Naive B cell (primary cell): ENCODE results near the gene BPGM. TPM values are rescaled to one million over a fixed set of nuclear protein-coding genes. Genes with fewer than 3 reads are reported as not detected.
"Not testable (repeated sequence)": the region's sequence is repeated elsewhere in the genome, so short reads cannot be mapped to it uniquely, and the experiment has no call there.

Source experiments
- ATAC-seq, 2 donors: fragments of 150-1000 bp; cut with Tn5 transposase; 2 replicates each; pipeline ENCODE4 v1.10.0; 2021; ENCODE audit warnings: low read depth in 2 of 2, mild to moderate bottlenecking in 2 of 2, moderate library complexity in 2 of 2
- DNase-seq: peaks from one replicate; pipeline ENCODE4 v3.0.0; 2022
- H3K27ac Mint-ChIP-seq, 6 donors: one replicate each; pipeline ENCODE4 v1.8.0; 2020 to 2022; ENCODE audit warnings: mild to moderate bottlenecking in 6 of 6, mixed read lengths in 6 of 6, moderate library complexity in 5 of 6, inconsistent platforms in 2 of 6
- H3K27me3 Mint-ChIP-seq, 3 donors: one replicate each; pipeline ENCODE4 v1.8.0; 2021 to 2022; ENCODE audit warnings: mixed read lengths in 3 of 3, mild to moderate bottlenecking in 1 of 3
- H3K36me3 Mint-ChIP-seq, 2 donors: one replicate each; pipeline ENCODE4 v1.8.0; 2020 to 2022; ENCODE audit warnings: mixed read lengths in 2 of 2, inconsistent platforms in 1 of 2, mild to moderate bottlenecking in 1 of 2
- H3K4me1 Mint-ChIP-seq, 3 donors: one replicate each; pipeline ENCODE4 v1.8.0; 2020 to 2022; ENCODE audit warnings: mixed read lengths in 3 of 3, inconsistent platforms in 1 of 3, mild to moderate bottlenecking in 1 of 3, moderate library complexity in 1 of 3
- H3K4me3 Mint-ChIP-seq, 8 donors: one replicate each; pipeline ENCODE4 v1.8.0; 2020 to 2022; ENCODE audit warnings: mild to moderate bottlenecking in 8 of 8, mixed read lengths in 8 of 8, moderate library complexity in 8 of 8, inconsistent platforms in 2 of 8
- H3K9me3 Mint-ChIP-seq, 7 donors: one replicate each; pipeline ENCODE4 v1.8.0; 2020 to 2022; ENCODE audit warnings: mixed read lengths in 7 of 7, mild to moderate bottlenecking in 5 of 7, inconsistent platforms in 2 of 7, moderate library complexity in 1 of 7
- polyA plus RNA-seq, 6 donors: library from polyadenylated mRNA; unstranded; fragments of 300-500 nt; fragmentation: Illumina TruSeq; gene quantifications; one replicate each; pipeline ENCODE4 v1.2.3, GENCODE V29; 2021; ENCODE audit warnings: low read depth in 6 of 6

Gene BPGM
- polyA plus RNA-seq, 6 donors from 2014 or later: 17.6 to 33.9 (median 25.5) TPM

DNA sequence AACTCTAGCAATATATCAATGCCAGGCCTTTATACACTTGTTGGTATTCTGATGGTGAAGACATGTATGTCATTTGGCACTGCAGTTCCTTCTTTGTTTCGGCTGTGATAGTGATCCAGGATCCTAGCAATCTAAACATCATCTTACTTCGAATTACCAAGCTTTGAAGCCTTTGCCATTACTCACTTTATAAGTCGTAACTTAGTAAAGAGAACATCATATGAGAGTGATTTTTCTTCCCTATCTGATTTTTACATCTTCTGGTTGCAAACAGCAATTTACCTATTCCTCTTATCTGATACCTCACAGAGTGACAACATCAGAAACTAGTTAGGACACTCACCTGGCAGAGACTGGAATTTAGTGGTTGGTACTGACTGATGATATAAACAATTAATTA is 7.6 kb upstream of the BPGM start:
- Mint-ChIP-seq H3K4me1 (peaks cover 0 to 7% (median 0%) of the 10 kb centered on the region in 3 donors), H3K36me3 (no peaks in the 10 kb centered on the region), H3K27me3 (no peaks in the 10 kb centered on the region), H3K27ac (no peak overlapping the region), H3K4me3 (no peak overlapping the region), H3K9me3 (peaks cover 0 to 8% (median 0%) of the 10 kb centered on the region in 7 donors)
- DNase-seq (no peak), ATAC-seq (no peak)

GRCh38 chr7:134639683-134640279 is 6.9 kb upstream of the BPGM start:
- Mint-ChIP-seq H3K27ac (no peak overlapping the region), H3K4me3 (no peak overlapping the region), H3K9me3 (peaks cover 0 to 8% (median 0%) of the 10 kb centered on the region in 7 donors), H3K4me1 (peaks cover 0 to 9% (median 0%) of the 10 kb centered on the region in 3 donors), H3K36me3 (no peaks in the 10 kb centered on the region), H3K27me3 (no peaks in the 10 kb centered on the region)
- no peak for DNase-seq
- no peak for ATAC-seq

GRCh38 chr7:134640842-134641715 is 5.6 kb upstream of the BPGM start:
- DNase-seq (no peak), ATAC-seq (no peak)
- Mint-ChIP-seq H3K4me1 (peaks cover 0 to 9% (median 0%) of the 10 kb centered on the region in 3 donors), H3K9me3 (peaks cover 0 to 8% (median 0%) of the 10 kb centered on the region in 7 donors), H3K36me3 (no peaks in the 10 kb centered on the region), H3K4me3 (peak overlapping the region in 2 of 8 donors; percentile 6 to 56), H3K27ac (peak overlapping the region in 1 of 6 donors; percentile 11), H3K27me3 (no peaks in the 10 kb centered on the region)

DNA sequence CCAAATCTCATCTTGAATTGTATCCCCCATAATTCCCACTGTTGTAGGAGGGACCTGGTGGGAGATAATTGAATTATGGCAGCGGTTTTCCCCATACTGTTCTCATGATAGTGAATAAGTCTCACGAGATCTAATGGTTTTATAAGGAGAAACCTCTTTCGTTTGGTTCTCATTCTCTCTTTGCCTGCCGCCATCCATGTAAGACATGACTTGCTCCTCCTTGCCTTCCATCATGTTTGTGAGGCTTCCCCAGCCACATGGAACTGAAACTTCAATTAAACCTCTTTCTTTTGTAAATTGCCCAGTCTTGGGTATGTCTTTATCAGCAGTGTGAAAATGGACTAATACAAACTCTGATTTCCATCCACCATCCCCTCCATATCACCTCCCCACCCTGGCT is 4.7 kb upstream of the BPGM start:
- not testable (repeated sequence) for H3K9me3 Mint-ChIP-seq, H3K4me1 Mint-ChIP-seq, H3K36me3 Mint-ChIP-seq, H3K27me3 Mint-ChIP-seq, DNase-seq, ATAC-seq, H3K27ac Mint-ChIP-seq
- H3K4me3 Mint-ChIP-seq: peak overlapping the region in 1 of 8 donors; percentile 6

DNA sequence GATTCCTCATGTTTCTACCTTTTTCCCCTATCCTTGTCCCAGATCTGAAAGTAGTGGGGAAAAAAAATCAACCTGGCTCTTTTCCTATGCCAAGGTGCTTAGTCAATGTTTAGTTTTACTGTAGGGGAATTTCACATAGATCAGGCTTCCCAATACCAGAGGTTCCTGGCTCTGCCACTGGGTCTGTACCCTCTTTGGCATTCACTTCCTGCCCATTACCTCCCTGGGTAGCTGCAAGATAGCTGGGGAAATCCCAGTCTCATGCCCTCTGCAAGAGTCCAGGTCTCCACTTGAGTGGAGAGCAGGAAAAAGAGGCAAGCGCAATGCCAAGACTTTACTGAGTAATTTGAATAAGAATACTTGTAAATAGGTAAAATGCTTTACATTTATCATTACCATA is 3.5 kb upstream of the BPGM start:
- Mint-ChIP-seq H3K27ac (peak overlapping the region in 1 of 6 donors; percentile 57), H3K4me1 (peaks cover 0 to 5% (median 1%) of the 10 kb centered on the region in 3 donors), H3K4me3 (no peak overlapping the region), H3K9me3 (peaks cover 0 to 8% (median 0%) of the 10 kb centered on the region in 7 donors), H3K36me3 (no peaks in the 10 kb centered on the region), H3K27me3 (no peaks in the 10 kb centered on the region)
- ATAC-seq: no peak
- DNase-seq: no peak

DNA sequence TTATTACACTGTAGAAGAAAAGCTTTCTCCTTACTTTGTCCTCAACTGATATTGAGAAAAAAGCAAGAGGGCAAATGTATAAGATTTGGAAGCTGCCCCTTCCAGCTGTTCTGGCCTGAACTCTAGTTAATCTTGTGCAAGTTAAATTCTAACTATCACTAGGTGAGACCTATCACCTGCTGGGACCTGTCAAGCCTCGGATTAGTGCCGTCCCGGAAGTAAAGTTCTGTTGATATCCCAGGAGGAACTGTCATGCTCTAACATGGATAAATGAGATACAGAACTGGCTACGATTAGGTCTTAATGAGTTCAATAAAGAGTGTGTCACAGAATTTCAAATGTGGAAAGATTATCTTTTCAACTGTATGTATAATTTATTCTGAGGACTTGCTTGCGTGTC is 1.2 kb upstream of the BPGM start:
- no peak for ATAC-seq
- H3K4me3 Mint-ChIP-seq: no peak overlapping the region
- no peak overlapping the region for H3K27ac Mint-ChIP-seq
- H3K36me3 Mint-ChIP-seq: peaks cover 0 to 3% of the 10 kb centered on the region in 2 donors
- H3K4me1 Mint-ChIP-seq: peaks cover 14 to 21% (median 18%) of the 10 kb centered on the region in 3 donors
- H3K9me3 Mint-ChIP-seq: peaks cover 0 to 8% (median 0%) of the 10 kb centered on the region in 7 donors
- no peak for DNase-seq
- no peaks in the 10 kb centered on the region for H3K27me3 Mint-ChIP-seq

- Mint-ChIP-seq H3K27me3 (no peaks in the 10 kb centered on the region), H3K4me3 (no peak overlapping the region), H3K4me1 (peaks cover 14 to 23% (median 21%) of the 10 kb centered on the region in 3 donors), H3K9me3 (peaks cover 0 to 8% (median 0%) of the 10 kb centered on the region in 7 donors), H3K27ac (no peak overlapping the region), H3K36me3 (peaks cover 0 to 3% of the 10 kb centered on the region in 2 donors)
- no peak for ATAC-seq
- no peak for DNase-seq
Measured at GRCh38 chr7:134645935-134646334, 718 bp upstream of the BPGM start.

GRCh38 chr7:134648456-134648855 is 1.8 kb downstream of the BPGM start:
- H3K9me3 Mint-ChIP-seq: no peaks in the 10 kb centered on the region
- no peak for DNase-seq
- H3K4me3 Mint-ChIP-seq: peak overlapping the region in 1 of 8 donors; percentile 25
- H3K4me1 Mint-ChIP-seq: peaks cover 17 to 24% (median 23%) of the 10 kb centered on the region in 3 donors
- no peaks in the 10 kb centered on the region for H3K27me3 Mint-ChIP-seq
- H3K27ac Mint-ChIP-seq: peak overlapping the region in 1 of 6 donors; percentile 87
- H3K36me3 Mint-ChIP-seq: peaks cover 0 to 3% of the 10 kb centered on the region in 2 donors
- no peak for ATAC-seq

DNA sequence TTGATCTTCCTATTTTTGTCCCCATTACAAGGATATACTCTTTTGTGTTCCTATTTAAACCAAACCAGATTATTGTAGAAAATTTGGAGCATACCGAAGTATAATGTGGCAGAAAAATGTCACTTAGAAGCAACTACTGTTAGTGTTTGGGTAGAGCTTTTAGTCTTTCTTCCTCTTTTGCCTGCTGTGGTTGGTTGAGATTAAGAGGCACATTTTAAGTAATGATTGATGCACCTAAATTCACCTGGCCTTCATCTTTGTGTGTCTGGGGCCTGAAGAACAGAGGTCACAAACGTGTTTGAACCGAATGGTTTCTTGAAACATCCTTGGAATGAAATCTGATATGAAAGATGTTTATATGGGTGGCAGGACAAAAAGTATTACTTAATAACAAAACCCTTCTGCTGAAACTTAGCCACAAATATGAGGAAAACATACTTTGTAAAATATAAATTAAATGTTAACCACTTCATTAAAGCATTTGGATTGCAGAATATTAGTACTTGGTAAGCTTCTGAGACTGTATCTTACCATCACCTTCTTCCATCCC is 2.6 kb downstream of the BPGM start:
- H3K4me1 Mint-ChIP-seq: peaks cover 17 to 31% (median 18%) of the 10 kb centered on the region in 3 donors
- DNase-seq (no peak), ATAC-seq (no peak)
- no peaks in the 10 kb centered on the region for H3K9me3 Mint-ChIP-seq
- peaks cover under 1 to 3% of the 10 kb centered on the region in 2 donors for H3K36me3 Mint-ChIP-seq
- H3K27ac Mint-ChIP-seq: peak overlapping the region in 3 of 6 donors; percentile 26 to 85 (median 52)
- no peaks in the 10 kb centered on the region for H3K27me3 Mint-ChIP-seq
- H3K4me3 Mint-ChIP-seq: peak overlapping the region in 4 of 8 donors; percentile 3 to 76 (median 47)

- no peak overlapping the region for H3K27ac Mint-ChIP-seq
- no peaks in the 10 kb centered on the region for H3K27me3 Mint-ChIP-seq
- H3K4me1 Mint-ChIP-seq: peaks cover 17 to 43% (median 18%) of the 10 kb centered on the region in 3 donors
- H3K4me3 Mint-ChIP-seq: no peak overlapping the region
- ATAC-seq (no peak), DNase-seq (no peak)
- peaks cover 0 to 2% (median 0%) of the 10 kb centered on the region in 7 donors for H3K9me3 Mint-ChIP-seq
- peaks cover 8 to 16% of the 10 kb centered on the region in 2 donors for H3K36me3 Mint-ChIP-seq
Measured at GRCh38 chr7:134651991-134652390, 5.3 kb downstream of the BPGM start.

GRCh38 chr7:134654104-134654775 is 7.6 kb downstream of the BPGM start:
- DNase-seq (no peak), ATAC-seq (no peak)
- H3K27ac Mint-ChIP-seq: peak overlapping the region in 3 of 6 donors; percentile 3 to 38 (median 10)
- H3K4me1 Mint-ChIP-seq: peaks cover 19 to 40% (median 19%) of the 10 kb centered on the region in 3 donors
- H3K4me3 Mint-ChIP-seq: no peak overlapping the region
- H3K27me3 Mint-ChIP-seq: no peaks in the 10 kb centered on the region
- H3K36me3 Mint-ChIP-seq: peaks cover 8 to 23% of the 10 kb centered on the region in 2 donors
- H3K9me3 Mint-ChIP-seq: peaks cover 0 to 2% (median 0%) of the 10 kb centered on the region in 7 donors

GRCh38 chr7:134657526-134657925 is 10.9 kb downstream of the BPGM start:
- peak overlapping the region in 2 of 6 donors; percentile 35 to 45 for H3K27ac Mint-ChIP-seq
- H3K4me1 Mint-ChIP-seq: peaks cover 4 to 28% (median 6%) of the 10 kb centered on the region in 3 donors
- no peaks in the 10 kb centered on the region for H3K27me3 Mint-ChIP-seq
- H3K9me3 Mint-ChIP-seq: peaks cover 0 to 2% (median 0%) of the 10 kb centered on the region in 7 donors
- ATAC-seq (no peak), DNase-seq (no peak)
- peak overlapping the region in 1 of 8 donors; percentile 47 for H3K4me3 Mint-ChIP-seq
- peaks cover 8 to 31% of the 10 kb centered on the region in 2 donors for H3K36me3 Mint-ChIP-seq

GRCh38 chr7:134660242-134660785 is 13.7 kb downstream of the BPGM start:
- Mint-ChIP-seq H3K27ac (no peak overlapping the region), H3K4me3 (no peak overlapping the region)
- ATAC-seq: no peak

More at GRCh38 chr7:134660242-134660785, 13.7 kb downstream of the BPGM start:
- Mint-ChIP-seq H3K27me3 (no peaks in the 10 kb centered on the region), H3K4me1 (peaks cover 4 to 9% (median 8%) of the 10 kb centered on the region in 3 donors), H3K36me3 (peaks cover 10 to 40% of the 10 kb centered on the region in 2 donors), H3K9me3 (peaks cover 0 to 8% (median 0%) of the 10 kb centered on the region in 7 donors)
- no peak for DNase-seq
